AG04449 (cell line): Measurements from ENCODE around the gene D2HGDH.
"Not testable (repeated sequence)": the region's sequence is repeated elsewhere in the genome, so short reads cannot be mapped to it uniquely, and the experiment has no call there.

ENCODE experiments used
- CTCF ChIA-PET: fragments of 350-600 bp; formaldehyde crosslinking; extraction: SDS; loops from one replicate; lab custom pipeline; 2021; ENCODE audit warnings: antibody characterized with exemption; lab: Yijun Ruan, JAX
- POLR2A ChIA-PET: fragments of 400-600, 350-600 bp; formaldehyde crosslinking; extraction: SDS; loops from one replicate; lab custom pipeline; 2020; ENCODE audit warnings: antibody characterized with exemption, inconsistent platforms; lab: Yijun Ruan, JAX
- DNase-seq: peaks from one replicate; pipeline ENCODE4 v3.0.0-alpha.2; 2010; ENCODE audit warnings: low read depth, low spot score
- H3K4me3 ChIP-seq: 2 replicates; pipeline ENCODE4 v1.5.1; 2011; ENCODE audit warnings: low read depth, mild to moderate bottlenecking, control low read depth, low read length
- CTCF ChIP-seq: IDR thresholded peaks from one replicate; pipeline ENCODE4 v1.5.1; 2011; ENCODE audit warnings: mild to moderate bottlenecking, moderate library complexity, low read length, control low read depth, inconsistent platforms; ENCODE audit not compliant: insufficient read depth; ENCODE audit errors: missing control alignments

The D2HGDH gene

GRCh38 chr2:241815477-241816430 is 81.3 kb downstream of the D2HGDH start:
- POLR2A ChIA-PET, result no interaction called here
- CTCF ChIA-PET, result no interaction called here
- no peak for DNase-seq

DNA sequence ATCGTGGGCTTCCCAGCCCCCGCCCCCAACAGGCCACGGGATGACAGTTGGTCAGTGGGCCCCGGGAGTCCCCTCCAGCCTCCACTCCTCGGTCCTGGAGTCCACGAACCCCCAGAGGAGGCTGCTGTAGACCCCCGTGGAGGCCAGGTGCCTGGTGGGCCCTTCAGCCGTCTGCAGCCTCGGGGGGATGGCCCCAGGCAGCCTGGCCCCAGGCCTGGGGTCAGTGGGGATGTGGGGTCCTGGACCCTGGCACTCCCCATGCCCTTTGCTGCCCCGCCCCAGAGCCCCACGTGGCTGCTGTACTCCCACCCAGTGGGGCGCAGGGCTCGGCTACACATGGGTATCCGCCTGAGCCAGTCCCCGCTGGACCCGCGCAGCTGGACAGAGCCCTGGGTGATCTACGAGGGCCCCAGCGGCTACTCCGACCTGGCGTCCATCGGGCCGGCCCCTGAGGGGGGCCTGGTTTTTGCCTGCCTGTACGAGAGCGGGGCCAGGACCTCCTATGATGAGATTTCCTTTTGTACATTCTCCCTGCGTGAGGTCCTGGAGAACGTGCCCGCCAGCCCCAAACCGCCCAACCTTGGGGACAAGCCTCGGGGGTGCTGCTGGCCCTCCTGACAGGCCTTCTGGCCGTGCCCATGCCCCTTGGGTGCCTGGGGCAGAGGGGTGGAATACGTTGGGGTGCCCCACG is 82.1 kb downstream of the D2HGDH start:
- ChIA-PET POLR2A (no interaction called here), CTCF (no interaction called here)
- TF ChIP-seq CTCF, result no peak
- H3K4me3 ChIP-seq, result no peak overlapping the region
- DNase-seq, result no peak

More at GRCh38 chr2:241815477-241816430, 81.3 kb downstream of the D2HGDH start:
- TF ChIP-seq CTCF, result no peak
- H3K4me3 ChIP-seq, result no peak overlapping the region

GRCh38 chr2:241817126-241817820 is 82.8 kb downstream of the D2HGDH start:
- TF ChIP-seq CTCF, result no peak
- POLR2A ChIA-PET, result no interaction called here
- CTCF ChIA-PET, result no interaction called here
- no peak for DNase-seq
- no peak overlapping the region for H3K4me3 ChIP-seq

DNA sequence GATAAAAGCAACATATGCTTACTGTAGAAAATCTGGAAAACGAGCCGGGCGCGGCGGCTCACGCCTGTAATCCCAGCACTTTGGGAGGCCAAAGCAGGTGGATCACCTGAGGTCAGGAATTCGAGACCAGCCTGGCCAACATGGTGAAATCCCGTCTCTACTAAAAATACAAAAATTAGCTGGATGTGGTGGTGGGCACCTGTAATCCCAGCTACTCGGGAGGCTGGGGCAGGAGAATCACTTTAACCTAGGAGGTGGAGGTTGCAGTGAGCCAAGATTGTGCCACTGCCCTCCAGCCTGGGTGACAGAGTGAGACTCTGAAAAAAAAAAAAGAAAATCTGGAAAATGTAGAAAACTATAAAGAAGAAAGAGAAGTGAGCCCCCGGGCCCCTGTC is 83.4 kb downstream of the D2HGDH start:
- CTCF ChIA-PET, H3K4me3 ChIP-seq, DNase-seq, POLR2A ChIA-PET: not testable (repeated sequence)
